ENCODE measurements around the gene HSPG2.

Gene HSPG2

GRCh38 chr1:21868941-21869454 lies 68.1 kb downstream of the HSPG2 start:
- ChIA-PET CTCF (interaction anchor here (1.3 kb wide), 1 partner anchor 30 kb away, joined by 3 read pairs; no protein-coding TSS in a partner anchor), POLR2A (no interaction called here)
- Histone ChIP-seq H3K4me1 (ENCODE audit: control extremely low read depth in 1 of 4, control insufficient read depth in 4 of 4, insufficient read depth in 4 of 4, low read length in 3 of 4) (peaks cover 0 to 13% (median 10%) of the 10 kb centered on the region in 4 experiments), H3K9me3 (ENCODE audit: control extremely low read depth in 1 of 5, control insufficient read depth in 4 of 5, insufficient read depth in 2 of 5, low read depth in 1 of 5, low read length in 4 of 5) (no peaks in the 10 kb centered on the region), H3K36me3 (ENCODE audit: control insufficient read depth in 4 of 4, insufficient read depth in 4 of 4, low read length in 3 of 4) (peaks cover 2 to 53% (median 15%) of the 10 kb centered on the region in 4 experiments), H3K4me3 (ENCODE audit: control insufficient read depth in 1 of 7, extremely low read depth in 1 of 7, insufficient read depth in 4 of 7, low read depth in 2 of 7, low read length in 6 of 7) (no peak overlapping the region), H3K27me3 (replicated peaks in 2 of 5; ENCODE audit: control insufficient read depth in 4 of 5, insufficient read depth in 5 of 5, low read length in 4 of 5) (no peaks in the 10 kb centered on the region), H3K27ac (ENCODE audit: insufficient read depth in 1 of 2, low read depth in 1 of 2, low read length in 2 of 2, poor library complexity in 1 of 2, severe bottlenecking in 2 of 2) (no peak overlapping the region)
- 100% methylated on average over 2 of the region's 12 CpGs for WGBS (ENCODE audit: insufficient coverage)
- no peak for DNase-seq

- Histone ChIP-seq H3K27ac (ENCODE audit: insufficient read depth in 1 of 2, low read depth in 1 of 2, low read length in 2 of 2, poor library complexity in 1 of 2, severe bottlenecking in 2 of 2) (no peak overlapping the region), H3K36me3 (ENCODE audit: control insufficient read depth in 4 of 4, insufficient read depth in 4 of 4, low read length in 3 of 4) (peaks cover 2 to 48% (median 14%) of the 10 kb centered on the region in 4 experiments), H3K27me3 (replicated peaks in 2 of 5; ENCODE audit: control insufficient read depth in 4 of 5, insufficient read depth in 5 of 5, low read length in 4 of 5) (no peaks in the 10 kb centered on the region), H3K4me1 (ENCODE audit: control extremely low read depth in 1 of 4, control insufficient read depth in 4 of 4, insufficient read depth in 4 of 4, low read length in 3 of 4) (peaks cover 0 to 13% (median 10%) of the 10 kb centered on the region in 4 experiments), H3K4me3 (ENCODE audit: control insufficient read depth in 1 of 7, extremely low read depth in 1 of 7, insufficient read depth in 4 of 7, low read depth in 2 of 7, low read length in 6 of 7) (no peak overlapping the region), H3K9me3 (ENCODE audit: control extremely low read depth in 1 of 5, control insufficient read depth in 4 of 5, insufficient read depth in 2 of 5, low read depth in 1 of 5, low read length in 4 of 5) (no peaks in the 10 kb centered on the region)
- DNase-seq, result no peak
- WGBS (ENCODE audit: insufficient coverage), result 98% methylated on average over 7 of the region's 7 CpGs
- CTCF ChIA-PET, result interaction anchor here (1.3 to 2.3 kb wide), 2 partner anchors 45 to 96 kb away, joined by 3 to 9 read pairs; no protein-coding TSS in a partner anchor
- POLR2A ChIA-PET, result no interaction called here
Measured at GRCh38 chr1:21868482-21868881, 68.6 kb downstream of the HSPG2 start.

- CTCF ChIA-PET, result interaction anchor here (0.7 to 2.3 kb wide), 6 partner anchors 15 to 97 kb away, joined by 3 to 9 read pairs (median 3); no protein-coding TSS in a partner anchor
- POLR2A ChIA-PET, result no interaction called here
- Histone ChIP-seq H3K36me3 (ENCODE audit: control insufficient read depth in 4 of 4, insufficient read depth in 4 of 4, low read length in 3 of 4) (peaks cover 2 to 43% (median 15%) of the 10 kb centered on the region in 4 experiments), H3K27me3 (replicated peaks in 2 of 5; ENCODE audit: control insufficient read depth in 4 of 5, insufficient read depth in 5 of 5, low read length in 4 of 5) (no peaks in the 10 kb centered on the region), H3K27ac (ENCODE audit: insufficient read depth in 1 of 2, low read depth in 1 of 2, low read length in 2 of 2, poor library complexity in 1 of 2, severe bottlenecking in 2 of 2) (no peak overlapping the region), H3K4me3 (ENCODE audit: control insufficient read depth in 1 of 7, extremely low read depth in 1 of 7, insufficient read depth in 4 of 7, low read depth in 2 of 7, low read length in 6 of 7) (no peak overlapping the region), H3K9me3 (ENCODE audit: control extremely low read depth in 1 of 5, control insufficient read depth in 4 of 5, insufficient read depth in 2 of 5, low read depth in 1 of 5, low read length in 4 of 5) (no peaks in the 10 kb centered on the region), H3K4me1 (ENCODE audit: control extremely low read depth in 1 of 4, control insufficient read depth in 4 of 4, insufficient read depth in 4 of 4, low read length in 3 of 4) (peaks cover 0 to 13% (median 10%) of the 10 kb centered on the region in 4 experiments)
- no peak for DNase-seq
- WGBS (ENCODE audit: insufficient coverage), result no CpG with 5 or more reads among the region's 5 CpGs
Measured at GRCh38 chr1:21867451-21867996, 69.6 kb downstream of the HSPG2 start.

GRCh38 chr1:21866707-21867043 lies 70.4 kb downstream of the HSPG2 start:
- DNase-seq, result no peak
- 100% methylated on average over 1 of the region's 1 CpG for WGBS (ENCODE audit: insufficient coverage)
- Histone ChIP-seq H3K27me3 (replicated peaks in 2 of 5; ENCODE audit: control insufficient read depth in 4 of 5, insufficient read depth in 5 of 5, low read length in 4 of 5) (no peaks in the 10 kb centered on the region), H3K4me1 (ENCODE audit: control extremely low read depth in 1 of 4, control insufficient read depth in 4 of 4, insufficient read depth in 4 of 4, low read length in 3 of 4) (peaks cover 0 to 13% (median 10%) of the 10 kb centered on the region in 4 experiments), H3K27ac (ENCODE audit: insufficient read depth in 1 of 2, low read depth in 1 of 2, low read length in 2 of 2, poor library complexity in 1 of 2, severe bottlenecking in 2 of 2) (no peak overlapping the region), H3K4me3 (ENCODE audit: control insufficient read depth in 1 of 7, extremely low read depth in 1 of 7, insufficient read depth in 4 of 7, low read depth in 2 of 7, low read length in 6 of 7) (no peak overlapping the region), H3K9me3 (ENCODE audit: control extremely low read depth in 1 of 5, control insufficient read depth in 4 of 5, insufficient read depth in 2 of 5, low read depth in 1 of 5, low read length in 4 of 5) (peaks cover 0 to 3% (median 3%) of the 10 kb centered on the region in 5 experiments), H3K36me3 (ENCODE audit: control insufficient read depth in 4 of 4, insufficient read depth in 4 of 4, low read length in 3 of 4) (peaks cover 2 to 42% (median 16%) of the 10 kb centered on the region in 4 experiments)
- ChIA-PET POLR2A (interaction anchor here (0.6 kb wide), 1 partner anchor 91 kb away, joined by 4 read pairs; no protein-coding TSS in a partner anchor), CTCF (interaction anchor here (0.7 to 2.3 kb wide), 6 partner anchors 16 to 98 kb away, joined by 3 to 9 read pairs (median 3); no protein-coding TSS in a partner anchor)

GRCh38 chr1:21865943-21866706 lies 71.0 kb downstream of the HSPG2 start:
- peaks cover 0 to 7% (median 6%) of the 10 kb centered on the region in 5 experiments for H3K9me3 ChIP-seq (ENCODE audit: control extremely low read depth in 1 of 5, control insufficient read depth in 4 of 5, insufficient read depth in 2 of 5, low read depth in 1 of 5, low read length in 4 of 5)
- no peak overlapping the region for H3K4me3 ChIP-seq (ENCODE audit: control insufficient read depth in 1 of 7, extremely low read depth in 1 of 7, insufficient read depth in 4 of 7, low read depth in 2 of 7, low read length in 6 of 7)
- H3K4me1 ChIP-seq (ENCODE audit: control extremely low read depth in 1 of 4, control insufficient read depth in 4 of 4, insufficient read depth in 4 of 4, low read length in 3 of 4), result peaks cover 0 to 13% (median 10%) of the 10 kb centered on the region in 4 experiments
- H3K27ac ChIP-seq (ENCODE audit: insufficient read depth in 1 of 2, low read depth in 1 of 2, low read length in 2 of 2, poor library complexity in 1 of 2, severe bottlenecking in 2 of 2), result no peak overlapping the region
- WGBS (ENCODE audit: insufficient coverage), result 60% methylated on average over 11 of the region's 11 CpGs
- POLR2A ChIA-PET, result interaction anchor here (0.6 kb wide), 1 partner anchor 92 kb away, joined by 4 read pairs; no protein-coding TSS in a partner anchor
- H3K36me3 ChIP-seq (ENCODE audit: control insufficient read depth in 4 of 4, insufficient read depth in 4 of 4, low read length in 3 of 4), result peaks cover 2 to 43% (median 20%) of the 10 kb centered on the region in 4 experiments
- CTCF ChIA-PET, result interaction anchor here (0.9 to 2.3 kb wide), 4 partner anchors 16 to 99 kb away, joined by 3 to 9 read pairs (median 4); no protein-coding TSS in a partner anchor
- no peaks in the 10 kb centered on the region for H3K27me3 ChIP-seq (replicated peaks in 2 of 5; ENCODE audit: control insufficient read depth in 4 of 5, insufficient read depth in 5 of 5, low read length in 4 of 5)
- DNase-seq, result peak; percentile 59 to 83 (median 81)

- H3K27ac ChIP-seq (ENCODE audit: insufficient read depth in 1 of 2, low read depth in 1 of 2, low read length in 2 of 2, poor library complexity in 1 of 2, severe bottlenecking in 2 of 2), result no peak overlapping the region
- DNase-seq, result no peak
- WGBS (ENCODE audit: insufficient coverage), result 83% methylated on average over 1 of the region's 7 CpGs
Measured at GRCh38 chr1:21865609-21865942, 71.5 kb downstream of the HSPG2 start.

More at GRCh38 chr1:21865609-21865942, 71.5 kb downstream of the HSPG2 start:
- ChIA-PET CTCF (interaction anchor here (0.9 kb wide), 1 partner anchor 95 kb away, joined by 3 read pairs; no protein-coding TSS in a partner anchor), POLR2A (no interaction called here)
- Histone ChIP-seq H3K9me3 (ENCODE audit: control extremely low read depth in 1 of 5, control insufficient read depth in 4 of 5, insufficient read depth in 2 of 5, low read depth in 1 of 5, low read length in 4 of 5) (peaks cover 0 to 7% (median 6%) of the 10 kb centered on the region in 5 experiments), H3K4me3 (ENCODE audit: control insufficient read depth in 1 of 7, extremely low read depth in 1 of 7, insufficient read depth in 4 of 7, low read depth in 2 of 7, low read length in 6 of 7) (no peak overlapping the region), H3K36me3 (ENCODE audit: control insufficient read depth in 4 of 4, insufficient read depth in 4 of 4, low read length in 3 of 4) (peaks cover 2 to 43% (median 24%) of the 10 kb centered on the region in 4 experiments), H3K27me3 (replicated peaks in 2 of 5; ENCODE audit: control insufficient read depth in 4 of 5, insufficient read depth in 5 of 5, low read length in 4 of 5) (no peaks in the 10 kb centered on the region), H3K4me1 (ENCODE audit: control extremely low read depth in 1 of 4, control insufficient read depth in 4 of 4, insufficient read depth in 4 of 4, low read length in 3 of 4) (peaks cover 0 to 13% (median 10%) of the 10 kb centered on the region in 4 experiments)
